CD8-positive, alpha-beta memory T cell (primary cell): ENCODE results near the gene DPM1. TPM values are rescaled to one million over a fixed set of nuclear protein-coding genes. Genes with fewer than 3 reads are reported as not detected.

Experiments used
- CTCF ChIA-PET: fragments of 350-600 bp; sonication (Branson Sonifier 250); formaldehyde crosslinking; loops from one replicate; lab custom pipeline; 2021; ENCODE audit warnings: antibody characterized with exemption; lab: Charles Lee
- POLR2A ChIA-PET: fragments of 350-600 bp; sonication (Branson Sonifier 250); formaldehyde crosslinking; loops from one replicate; lab custom pipeline; 2021; ENCODE audit warnings: antibody characterized with exemption; lab: Charles Lee
- DNase-seq, 5 donors: peaks; one replicate each; pipeline versions ENCODE4 v3.0.0 to v3.0.0-alpha.2; 2020 to 2022; ENCODE audit warnings: mixed read lengths in 1 of 5
- H3K27ac ChIP-seq: one replicate; pipeline ENCODE4 v1.7.0; 2013; ENCODE audit warnings: low read depth, mild to moderate bottlenecking, low read length, moderate library complexity
- H3K27me3 ChIP-seq: 2 replicates; pipeline ENCODE4 v1.7.0; 2013; ENCODE audit warnings: low read length, mild to moderate bottlenecking; ENCODE audit not compliant: insufficient read depth, poor library complexity, severe bottlenecking
- H3K36me3 ChIP-seq: 2 replicates; pipeline ENCODE4 v1.7.0; 2013; ENCODE audit warnings: mild to moderate bottlenecking, low read length, moderate library complexity; ENCODE audit not compliant: insufficient read depth
- H3K4me1 ChIP-seq: 2 replicates; pipeline ENCODE4 v1.7.0; 2013; ENCODE audit warnings: mild to moderate bottlenecking, low read length, moderate library complexity; ENCODE audit not compliant: insufficient read depth
- H3K4me3 ChIP-seq: 2 replicates; pipeline ENCODE4 v1.7.0; 2013; ENCODE audit warnings: mild to moderate bottlenecking, low read length
- H3K9me3 ChIP-seq: 2 replicates; pipeline ENCODE4 v1.7.0; 2013; ENCODE audit warnings: mild to moderate bottlenecking, low read length
- H3K27ac Mint-ChIP-seq, 8 donors: one replicate each; pipeline ENCODE4 v1.8.0; 2020 to 2021; ENCODE audit warnings: mixed read lengths in 8 of 8, mild to moderate bottlenecking in 6 of 8, inconsistent platforms in 3 of 8, moderate library complexity in 3 of 8
- H3K27me3 Mint-ChIP-seq, 2 donors: one replicate each; pipeline ENCODE4 v1.8.0; 2020 to 2021; ENCODE audit warnings: mixed read lengths in 2 of 2, mild to moderate bottlenecking in 1 of 2, moderate library complexity in 1 of 2
- H3K36me3 Mint-ChIP-seq, 3 donors: one replicate each; pipeline ENCODE4 v1.8.0; 2020 to 2021; ENCODE audit warnings: mixed read lengths in 3 of 3, inconsistent platforms in 1 of 3, mild to moderate bottlenecking in 1 of 3
- H3K4me1 Mint-ChIP-seq, 3 donors: one replicate each; pipeline ENCODE4 v1.8.0; 2020 to 2021; ENCODE audit warnings: mixed read lengths in 3 of 3, inconsistent platforms in 1 of 3, mild to moderate bottlenecking in 1 of 3
- H3K4me3 Mint-ChIP-seq, 7 donors: one replicate each; pipeline ENCODE4 v1.8.0; 2020 to 2021; ENCODE audit warnings: mixed read lengths in 7 of 7, mild to moderate bottlenecking in 6 of 7, moderate library complexity in 4 of 7, inconsistent platforms in 2 of 7
- H3K9me3 Mint-ChIP-seq, 5 donors: one replicate each; pipeline ENCODE4 v1.8.0; 2020 to 2022; ENCODE audit warnings: mixed read lengths in 5 of 5, mild to moderate bottlenecking in 3 of 5, moderate library complexity in 2 of 5, inconsistent platforms in 1 of 5
- polyA plus RNA-seq: library from polyadenylated mRNA; unstranded; fragments of 300-500 nt; fragmentation: Illumina TruSeq; gene quantifications from one replicate; pipeline ENCODE4 v1.2.3, GENCODE V29; 2021
- total RNA-seq, 2 experiments: library from RNA; stranded (reverse); gene quantifications; one replicate each; pipeline ENCODE4 v1.2.3, GENCODE V29; 2021

Gene DPM1
- total and polyA plus RNA-seq, 3 experiments from 2014 or later, result 65.6 to 77.9 (median 75.1) TPM

DNA sequence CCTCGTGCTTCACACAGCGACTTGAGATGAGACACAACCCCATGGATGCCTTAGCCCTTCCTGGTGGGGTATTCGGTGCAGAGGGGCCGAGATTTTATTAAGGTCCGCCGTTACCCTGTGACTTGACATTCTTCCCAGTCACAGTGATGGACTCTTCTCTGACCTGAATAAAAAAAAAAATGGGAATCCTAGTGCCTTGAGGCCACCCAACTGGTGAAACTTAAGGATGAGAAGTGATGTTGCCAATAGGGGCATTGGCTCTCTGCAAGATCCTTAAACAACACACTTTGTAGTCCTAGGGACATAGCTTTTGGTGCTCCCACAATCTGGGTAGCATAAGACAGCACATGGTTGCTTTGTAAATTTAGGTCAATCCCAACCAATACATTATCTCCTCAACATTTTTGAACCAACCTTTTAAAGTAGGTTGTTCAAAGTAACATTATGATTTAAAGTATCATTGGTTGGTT lies 26.3 kb downstream of the DPM1 start:
- peaks cover 35% of the 10 kb centered on the region for H3K4me1 ChIP-seq
- H3K27me3 Mint-ChIP-seq, result no peaks in the 10 kb centered on the region
- peak overlapping the region; percentile 97 for H3K27ac ChIP-seq
- peaks cover 13% of the 10 kb centered on the region for H3K36me3 ChIP-seq
- CTCF ChIA-PET, result interaction anchor here (1.0 to 15.9 kb wide), 12 partner anchors 8 to 198 kb away, joined by 3 to 278 read pairs (median 7); partner anchors contain the start of genes BCAS4, DPM1 and MOCS3
- no peaks in the 10 kb centered on the region for H3K27me3 ChIP-seq
- no peaks in the 10 kb centered on the region for H3K9me3 ChIP-seq
- H3K4me3 Mint-ChIP-seq, result peak overlapping the region; percentile 81 to 98 (median 91)
- H3K4me1 Mint-ChIP-seq, result peaks cover 28 to 38% (median 37%) of the 10 kb centered on the region in 3 donors
- peak overlapping the region; percentile 87 for H3K4me3 ChIP-seq
- peaks cover 0 to 67% (median 16%) of the 10 kb centered on the region in 3 donors for H3K36me3 Mint-ChIP-seq
- POLR2A ChIA-PET, result interaction anchor here (0.5 to 6.1 kb wide), 9 partner anchors 26 to 1553 kb away, joined by 3 to 87 read pairs (median 5); partner anchors contain the start of genes BCAS4, DPM1 and MOCS3
- peak overlapping the region; percentile 55 to 100 (median 97) for H3K27ac Mint-ChIP-seq
- no peaks in the 10 kb centered on the region for H3K9me3 Mint-ChIP-seq
- DNase-seq, result no peak

DNA sequence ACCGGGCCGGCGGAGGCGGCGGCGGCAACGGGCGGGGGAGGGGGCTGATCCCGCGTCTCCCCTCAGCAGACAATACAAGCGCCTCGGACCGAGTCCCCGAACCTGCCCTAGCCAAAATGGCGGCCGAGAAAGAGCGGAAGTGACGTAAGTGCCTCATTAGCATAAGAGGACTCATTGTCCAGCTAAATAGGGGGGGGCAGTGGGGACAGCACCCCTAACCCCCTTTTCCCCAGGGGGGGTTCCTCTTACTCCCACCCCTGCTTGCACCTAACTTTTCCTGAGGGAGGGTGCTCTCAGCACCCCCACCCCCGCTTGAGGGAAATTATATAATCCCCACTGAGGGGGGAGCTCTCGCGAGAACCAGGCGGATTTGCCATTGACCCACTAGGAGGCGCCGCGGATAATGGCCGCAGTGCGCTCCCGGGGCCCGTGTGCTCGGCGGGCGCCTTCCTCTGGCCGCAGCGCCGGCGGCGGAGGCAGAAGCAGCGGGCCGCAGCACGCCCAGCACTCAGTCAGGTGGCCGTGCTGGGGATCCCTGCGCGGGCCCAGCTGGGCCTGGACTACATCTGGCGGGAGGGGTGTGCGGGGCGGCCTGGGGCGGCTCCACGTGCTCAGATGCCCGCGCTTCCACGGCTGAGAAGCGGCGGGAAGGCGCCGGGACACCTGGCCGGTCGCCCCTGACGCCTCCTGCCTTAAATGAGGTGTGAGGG lies 26.9 kb downstream of the DPM1 start, which contains the start of gene ADNP:
Gene ADNP, minus strand, starts transcription at position 132 of the 710 bp plus-strand sequence. CDS start 27,441 bp downstream, outside the sequence.
- Histone ChIP-seq H3K4me1 (peaks cover 36% of the 10 kb centered on the region), H3K36me3 (peaks cover 13% of the 10 kb centered on the region), H3K27me3 (no peaks in the 10 kb centered on the region), H3K27ac (peak within 1 kb of the TSS; percentile 97), H3K9me3 (no peaks in the 10 kb centered on the region), H3K4me3 (peak within 1 kb of the TSS; percentile 87)
- Mint-ChIP-seq H3K36me3 (peaks cover 0 to 67% (median 14%) of the 10 kb centered on the region in 3 donors), H3K4me1 (peaks cover 33 to 44% (median 43%) of the 10 kb centered on the region in 3 donors), H3K9me3 (no peaks in the 10 kb centered on the region), H3K4me3 (peak within 1 kb of the TSS; percentile 92 to 98 (median 94)), H3K27me3 (no peaks in the 10 kb centered on the region), H3K27ac (peak within 1 kb of the TSS; percentile 97 to 100 (median 99))
- peak; percentile 84 to 93 (median 92) for DNase-seq
- ChIA-PET POLR2A (interaction anchor here (0.5 to 6.1 kb wide), 14 partner anchors 11 to 1552 kb away, joined by 3 to 87 read pairs (median 4); partner anchors contain the start of genes BCAS4, DPM1 and MOCS3), CTCF (interaction anchor here (0.7 to 15.9 kb wide), 15 partner anchors 9 to 197 kb away, joined by 3 to 278 read pairs (median 5); partner anchors contain the start of genes BCAS4, DPM1 and MOCS3)

DNA sequence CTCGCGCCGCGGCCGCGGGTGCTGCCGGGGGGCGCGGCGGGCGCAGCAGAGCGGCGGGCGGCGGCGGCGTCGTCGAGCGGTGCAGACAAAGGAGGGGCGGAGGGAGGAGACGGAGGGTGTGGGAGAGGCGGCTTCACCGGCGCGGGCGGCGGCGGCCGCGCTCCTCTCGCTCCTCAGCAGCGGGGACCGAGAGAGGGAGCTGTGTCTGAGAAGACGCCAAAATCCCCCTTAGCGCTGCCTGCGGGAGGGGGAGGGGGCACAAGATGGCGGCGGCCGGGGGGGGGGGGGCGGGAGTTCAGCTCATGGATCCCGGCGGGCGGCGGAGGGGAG lies 27.4 kb downstream of the DPM1 start:
- H3K9me3 ChIP-seq, result no peaks in the 10 kb centered on the region
- ChIA-PET CTCF (interaction anchor here (0.7 to 15.9 kb wide), 14 partner anchors 8 to 196 kb away, joined by 3 to 278 read pairs (median 6); partner anchors contain the start of genes BCAS4, DPM1 and MOCS3), POLR2A (interaction anchor here (0.6 to 6.1 kb wide), 12 partner anchors 10 to 140 kb away, joined by 3 to 87 read pairs (median 5); partner anchors contain the start of genes BCAS4, DPM1 and MOCS3)
- no peak overlapping the region for H3K4me3 ChIP-seq
- peak overlapping the region; percentile 92 to 100 (median 98) for H3K27ac Mint-ChIP-seq
- peak overlapping the region; percentile 90 to 98 (median 92) for H3K4me3 Mint-ChIP-seq
- H3K27me3 ChIP-seq, result no peaks in the 10 kb centered on the region
- peaks cover 36 to 49% (median 49%) of the 10 kb centered on the region in 3 donors for H3K4me1 Mint-ChIP-seq
- H3K36me3 Mint-ChIP-seq, result peaks cover 0 to 64% (median 13%) of the 10 kb centered on the region in 3 donors
- DNase-seq, result peak in 3 of 5 donors; percentile 71 to 88 (median 76)
- H3K4me1 ChIP-seq, result peaks cover 39% of the 10 kb centered on the region
- no peaks in the 10 kb centered on the region for H3K9me3 Mint-ChIP-seq
- peaks cover 13% of the 10 kb centered on the region for H3K36me3 ChIP-seq
- H3K27me3 Mint-ChIP-seq, result no peaks in the 10 kb centered on the region
- peak overlapping the region; percentile 97 for H3K27ac ChIP-seq

GRCh38 chr20:50930139-50930975 lies 28.0 kb downstream of the DPM1 start:
- H3K36me3 ChIP-seq, result peaks cover 9% of the 10 kb centered on the region
- ChIA-PET CTCF (interaction anchor here (0.6 to 15.9 kb wide), 21 partner anchors 9 to 136 kb away, joined by 3 to 278 read pairs (median 5); partner anchors contain the start of genes BCAS4, DPM1 and MOCS3), POLR2A (interaction anchor here (0.6 to 6.1 kb wide), 13 partner anchors 10 to 198 kb away, joined by 3 to 87 read pairs (median 4); partner anchors contain the start of genes BCAS4, DPM1 and MOCS3)
- peaks cover 45% of the 10 kb centered on the region for H3K4me1 ChIP-seq
- peak overlapping the region; percentile 89 to 100 (median 97) for H3K27ac Mint-ChIP-seq
- no peaks in the 10 kb centered on the region for H3K9me3 ChIP-seq
- DNase-seq, result peak in 3 of 5 donors; percentile 6 to 55 (median 16)
- H3K9me3 Mint-ChIP-seq, result no peaks in the 10 kb centered on the region
- no peaks in the 10 kb centered on the region for H3K27me3 ChIP-seq
- peaks cover 0 to 64% (median 10%) of the 10 kb centered on the region in 3 donors for H3K36me3 Mint-ChIP-seq
- H3K4me3 Mint-ChIP-seq, result peak overlapping the region; percentile 88 to 98 (median 96)
- H3K4me3 ChIP-seq, result peak overlapping the region; percentile 74
- H3K4me1 Mint-ChIP-seq, result peaks cover 42 to 55% (median 54%) of the 10 kb centered on the region in 3 donors
- peak overlapping the region; percentile 57 for H3K27ac ChIP-seq
- no peaks in the 10 kb centered on the region for H3K27me3 Mint-ChIP-seq

- H3K9me3 Mint-ChIP-seq, result no peaks in the 10 kb centered on the region
- Histone ChIP-seq H3K4me3 (peak overlapping the region; percentile 74), H3K36me3 (peaks cover 5% of the 10 kb centered on the region), H3K9me3 (no peaks in the 10 kb centered on the region), H3K27me3 (no peaks in the 10 kb centered on the region), H3K27ac (peak overlapping the region; percentile 57), H3K4me1 (peaks cover 52% of the 10 kb centered on the region)
- H3K27me3 Mint-ChIP-seq, result no peaks in the 10 kb centered on the region
- peak overlapping the region; percentile 89 to 100 (median 97) for H3K27ac Mint-ChIP-seq
- peaks cover 0 to 64% (median 10%) of the 10 kb centered on the region in 3 donors for H3K36me3 Mint-ChIP-seq
- peak overlapping the region; percentile 88 to 98 (median 96) for H3K4me3 Mint-ChIP-seq
- peak; percentile 84 to 94 (median 90) for DNase-seq
- ChIA-PET POLR2A (interaction anchor here (0.7 to 6.1 kb wide), 11 partner anchors 10 to 334 kb away, joined by 3 to 87 read pairs (median 7); partner anchors contain the start of genes BCAS4, DPM1 and MOCS3), CTCF (interaction anchor here (0.6 to 15.9 kb wide), 28 partner anchors 9 to 135 kb away, joined by 3 to 278 read pairs (median 4); partner anchors contain the start of genes BCAS4, DPM1 and MOCS3)
- H3K4me1 Mint-ChIP-seq, result peaks cover 49 to 64% (median 63%) of the 10 kb centered on the region in 3 donors
These were observed 28.8 kb downstream of the DPM1 start for GRCh38 chr20:50929299-50930138.

DNA sequence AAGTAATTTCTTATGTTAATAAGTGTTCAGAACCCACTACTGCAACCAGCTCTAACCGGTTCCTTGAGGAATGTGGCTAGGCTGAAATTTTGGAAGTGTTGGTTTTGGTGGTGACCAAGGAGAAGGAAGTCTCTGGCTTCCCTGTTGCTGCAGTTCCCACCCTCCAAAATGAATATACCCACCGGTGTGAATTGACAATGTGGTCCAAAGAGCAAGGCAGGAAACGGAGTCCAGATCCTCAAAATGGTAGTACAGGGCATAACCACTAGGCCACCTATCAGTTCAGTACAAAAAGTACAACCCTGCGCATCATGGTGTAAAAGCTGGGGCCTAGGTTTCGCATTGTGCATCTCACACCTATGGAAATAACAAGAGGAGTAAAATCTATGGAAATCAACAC lies 29.9 kb downstream of the DPM1 start:
- ChIA-PET POLR2A (interaction anchor here (1.3 to 4.1 kb wide), 3 partner anchors 9 to 134 kb away, joined by 8 to 72 read pairs (median 9); partner anchors contain the start of gene BCAS4), CTCF (interaction anchor here (0.8 to 15.9 kb wide), 10 partner anchors 13 to 134 kb away, joined by 3 to 278 read pairs (median 6); partner anchors contain the start of genes BCAS4, DPM1 and MOCS3)
- Histone ChIP-seq H3K36me3 (peaks cover 5% of the 10 kb centered on the region), H3K27ac (no peak overlapping the region), H3K4me3 (peak overlapping the region; percentile 74), H3K4me1 (peaks cover 59% of the 10 kb centered on the region), H3K27me3 (no peaks in the 10 kb centered on the region), H3K9me3 (no peaks in the 10 kb centered on the region)
- DNase-seq, result no peak
- H3K4me1 Mint-ChIP-seq, result peaks cover 59 to 74% (median 72%) of the 10 kb centered on the region in 3 donors
- no peaks in the 10 kb centered on the region for H3K27me3 Mint-ChIP-seq
- H3K9me3 Mint-ChIP-seq, result no peaks in the 10 kb centered on the region
- H3K27ac Mint-ChIP-seq, result peak overlapping the region; percentile 89 to 100 (median 96)
- peak overlapping the region; percentile 88 to 98 (median 96) for H3K4me3 Mint-ChIP-seq
- H3K36me3 Mint-ChIP-seq, result peaks cover 0 to 65% (median 6%) of the 10 kb centered on the region in 3 donors
